RWPE1 (cell line): ENCODE data around the gene DMBT1.
"Not testable (repeated sequence)": the region's sequence is repeated elsewhere in the genome, so short reads cannot be mapped to it uniquely, and the experiment has no call there.

ENCODE experiments used
- CTCF ChIA-PET: fragments of 350-600 bp; sonication (Branson Sonifier 250); formaldehyde crosslinking; extraction: SDS; loops from one replicate; lab custom pipeline; 2021; lab: Yijun Ruan, JAX
- POLR2A ChIA-PET: fragments of 400-600 bp; formaldehyde crosslinking; extraction: SDS; loops from one replicate; lab custom pipeline; 2020; ENCODE audit warnings: antibody characterized with exemption; ENCODE audit not compliant: low non-redundant PET; lab: Yijun Ruan, JAX
- DNase-seq: peaks from one replicate; pipeline ENCODE4 v3.0.0; 2012; ENCODE audit warnings: low spot score
- H3K27ac ChIP-seq: fragments of 450-650 bp; 2 replicates; pipeline ENCODE4 v1.5.1; 2017
- TF ChIP-seq, protein P1 (sequence below): fragments of 450-650 bp; conservative IDR thresholded peaks from 2 replicates; pipeline ENCODE4 v1.5.1; 2017; ENCODE audit warnings: low read depth, mild to moderate bottlenecking

DMBT1 gene

DNA sequence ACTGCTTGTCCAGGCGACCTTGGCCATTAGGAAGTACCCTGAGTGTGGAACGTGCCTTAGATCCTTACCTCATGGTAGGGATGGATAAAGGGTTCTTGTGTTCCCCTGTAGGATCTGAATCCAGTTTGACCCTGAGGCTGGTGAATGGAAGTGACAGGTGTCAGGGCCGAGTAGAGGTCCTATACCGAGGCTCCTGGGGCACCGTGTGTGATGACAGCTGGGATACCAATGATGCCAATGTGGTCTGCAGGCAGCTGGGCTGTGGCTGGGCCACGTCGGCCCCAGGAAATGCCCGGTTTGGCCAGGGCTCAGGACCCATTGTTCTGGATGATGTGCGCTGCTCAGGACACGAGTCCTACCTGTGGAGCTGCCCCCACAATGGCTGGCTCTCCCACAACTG is 31.6 kb downstream of the DMBT1 start:
- no peak for DNase-seq
- no peak overlapping the region for H3K27ac ChIP-seq
- POLR2A ChIA-PET: no interaction called here
- TF ChIP-seq, protein P1, sequence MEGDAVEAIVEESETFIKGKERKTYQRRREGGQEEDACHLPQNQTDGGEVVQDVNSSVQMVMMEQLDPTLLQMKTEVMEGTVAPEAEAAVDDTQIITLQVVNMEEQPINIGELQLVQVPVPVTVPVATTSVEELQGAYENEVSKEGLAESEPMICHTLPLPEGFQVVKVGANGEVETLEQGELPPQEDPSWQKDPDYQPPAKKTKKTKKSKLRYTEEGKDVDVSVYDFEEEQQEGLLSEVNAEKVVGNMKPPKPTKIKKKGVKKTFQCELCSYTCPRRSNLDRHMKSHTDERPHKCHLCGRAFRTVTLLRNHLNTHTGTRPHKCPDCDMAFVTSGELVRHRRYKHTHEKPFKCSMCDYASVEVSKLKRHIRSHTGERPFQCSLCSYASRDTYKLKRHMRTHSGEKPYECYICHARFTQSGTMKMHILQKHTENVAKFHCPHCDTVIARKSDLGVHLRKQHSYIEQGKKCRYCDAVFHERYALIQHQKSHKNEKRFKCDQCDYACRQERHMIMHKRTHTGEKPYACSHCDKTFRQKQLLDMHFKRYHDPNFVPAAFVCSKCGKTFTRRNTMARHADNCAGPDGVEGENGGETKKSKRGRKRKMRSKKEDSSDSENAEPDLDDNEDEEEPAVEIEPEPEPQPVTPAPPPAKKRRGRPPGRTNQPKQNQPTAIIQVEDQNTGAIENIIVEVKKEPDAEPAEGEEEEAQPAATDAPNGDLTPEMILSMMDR: no peak
- CTCF ChIA-PET: no interaction called here

GRCh38 chr10:122617476-122618270 is 57.1 kb downstream of the DMBT1 start:
- TF ChIP-seq, protein P1: no peak
- ChIA-PET POLR2A (no interaction called here), CTCF (no interaction called here)

DNA sequence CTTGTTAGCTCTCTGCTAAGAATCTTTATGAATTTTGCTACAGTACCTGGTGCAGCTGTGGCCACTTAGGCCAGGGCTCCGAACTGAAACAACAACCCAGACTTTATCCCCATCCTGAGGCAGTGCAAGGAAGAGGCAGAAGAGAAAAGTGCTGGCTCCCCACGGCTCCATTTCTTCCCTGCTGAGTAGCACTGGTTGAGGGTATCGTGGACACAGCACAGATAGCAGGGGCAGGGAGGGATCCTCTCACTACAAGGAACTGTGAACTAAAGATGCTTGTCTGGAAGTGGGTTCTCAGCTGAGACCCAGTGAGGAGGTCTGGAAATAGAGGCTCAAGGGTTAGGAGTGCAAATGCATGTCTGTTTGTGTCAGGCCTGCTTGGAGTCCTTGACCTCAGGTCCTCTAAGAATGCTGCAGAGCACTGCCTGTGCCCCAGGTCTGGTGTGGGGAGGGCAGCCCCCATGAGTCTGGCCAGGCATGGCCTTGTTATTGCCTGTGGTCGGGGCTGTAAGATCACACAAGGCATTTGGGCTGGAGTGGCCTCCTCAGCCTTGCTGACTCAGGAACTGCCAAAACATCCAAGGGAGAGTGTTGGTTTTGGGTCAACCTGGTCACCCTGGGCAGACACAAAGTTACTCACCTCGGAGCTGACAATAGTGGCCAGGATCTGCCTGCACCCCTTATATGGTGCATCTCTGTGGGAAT is 58.1 kb downstream of the DMBT1 start:
- ChIA-PET CTCF (no interaction called here), POLR2A (no interaction called here)
- DNase-seq: no peak
- TF ChIP-seq, protein P1: no peak
- no peak overlapping the region for H3K27ac ChIP-seq

More at GRCh38 chr10:122617476-122618270, 57.1 kb downstream of the DMBT1 start:
- DNase-seq: no peak
- H3K27ac ChIP-seq: no peak overlapping the region

DNA sequence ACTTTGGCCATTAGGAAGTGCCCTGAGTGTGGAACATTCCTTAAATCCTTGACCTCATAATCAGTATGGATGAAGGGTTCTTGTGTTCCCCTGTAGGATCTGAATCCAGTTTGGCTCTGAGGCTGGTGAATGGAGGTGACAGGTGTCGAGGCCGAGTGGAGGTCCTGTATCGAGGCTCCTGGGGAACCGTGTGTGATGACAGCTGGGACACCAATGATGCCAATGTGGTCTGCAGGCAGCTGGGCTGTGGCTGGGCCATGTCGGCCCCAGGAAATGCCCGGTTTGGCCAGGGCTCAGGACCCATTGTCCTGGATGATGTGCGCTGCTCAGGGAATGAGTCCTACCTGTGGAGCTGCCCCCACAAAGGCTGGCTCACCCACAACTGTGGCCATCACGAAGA is 60.4 kb downstream of the DMBT1 start:
- POLR2A ChIA-PET: not testable (repeated sequence)

DNA sequence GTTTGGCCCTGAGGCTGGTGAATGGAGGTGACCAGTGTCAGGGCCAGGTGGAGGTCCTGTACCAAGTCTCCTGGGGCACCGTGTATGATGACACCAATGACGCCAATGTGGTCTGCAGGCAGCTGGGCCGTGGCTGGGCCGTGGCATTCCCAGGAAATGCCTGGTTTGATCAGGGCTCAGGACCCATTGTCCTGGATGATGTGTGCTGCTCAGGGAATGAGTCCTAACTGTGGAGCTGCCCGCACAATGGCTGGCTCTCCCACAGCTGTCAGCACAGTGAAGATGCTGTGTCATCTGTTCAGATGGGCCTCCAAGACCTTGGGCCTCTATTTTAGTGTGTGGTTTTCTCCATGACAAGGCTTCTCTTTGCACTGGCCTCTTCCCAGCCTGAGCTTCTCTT is 64.0 kb downstream of the DMBT1 start:
- no peak overlapping the region for H3K27ac ChIP-seq
- ChIA-PET POLR2A (no interaction called here), CTCF (no interaction called here)
- TF ChIP-seq, protein P1: no peak
- DNase-seq: no peak

More for the DNA sequence above, 60.4 kb downstream of the DMBT1 start:
- H3K27ac ChIP-seq, CTCF ChIA-PET, DNase-seq: not testable (repeated sequence)

GRCh38 chr10:122630526-122630925 is 70.0 kb downstream of the DMBT1 start:
- ChIA-PET POLR2A (no interaction called here), CTCF (interaction anchor here (0.7 kb wide), 2 partner anchors 295 to 713 kb away, joined by 3 to 4 read pairs; no protein-coding TSS in a partner anchor)
- H3K27ac ChIP-seq: no peak overlapping the region
- TF ChIP-seq, protein P1: no peak
- no peak for DNase-seq

- TF ChIP-seq, protein P1: no peak
- POLR2A ChIA-PET: no interaction called here
- CTCF ChIA-PET: no interaction called here
- no peak for DNase-seq
- no peak overlapping the region for H3K27ac ChIP-seq
These were observed 71.5 kb downstream of the DMBT1 start for GRCh38 chr10:122632031-122632430.
